ENCODE measurements around the gene CFAP99. TPM values are rescaled to one million over a fixed set of nuclear protein-coding genes. Genes with fewer than 3 reads are reported as not detected.
A peak's percentile ranks its signal among the peaks of the same experiment; 100 is the strongest.

CFAP99 gene
- total RNA-seq, 2 experiments from 2014 or later = not detected

GRCh38 chr4:2402941-2403340 is 15.8 kb upstream of the CFAP99 start:
- DNase-seq = no peak
- Mint-ChIP-seq H3K4me3 (no peak overlapping the region), H3K4me1 (ENCODE audit: low read depth) (peaks cover 19% of the 10 kb centered on the region), H3K27me3 (ENCODE audit: low read depth) (peaks cover 18% of the 10 kb centered on the region), H3K9me3 (ENCODE audit: insufficient read depth) (no peaks in the 10 kb centered on the region), H3K27ac (no peak overlapping the region), H3K36me3 (ENCODE audit: low read depth) (no peaks in the 10 kb centered on the region)
- ChIA-PET POLR2A (interaction anchor here (0.7 to 3.3 kb wide), 3 partner anchors 9 to 161 kb away, joined by 3 to 19 read pairs (median 4); partner anchors contain the start of genes CFAP99, HAUS3, POLN and ZFYVE28), CTCF (interaction anchor here (1.8 to 2.1 kb wide), 2 partner anchors 9 to 10 kb away, joined by 6 to 19 read pairs; no protein-coding TSS in a partner anchor)
- no peak for ATAC-seq

- ChIA-PET POLR2A (no interaction called here), CTCF (no interaction called here)
- Mint-ChIP-seq H3K9me3 (ENCODE audit: insufficient read depth) (no peaks in the 10 kb centered on the region), H3K4me1 (ENCODE audit: low read depth) (peaks cover 33% of the 10 kb centered on the region), H3K27ac (no peak overlapping the region), H3K4me3 (no peak overlapping the region), H3K27me3 (ENCODE audit: low read depth) (peaks cover 16% of the 10 kb centered on the region), H3K36me3 (ENCODE audit: low read depth) (no peaks in the 10 kb centered on the region)
- DNase-seq = no peak
- ATAC-seq = no peak
Measured at GRCh38 chr4:2406406-2406805, 12.3 kb upstream of the CFAP99 start.

GRCh38 chr4:2406920-2407319 is 11.8 kb upstream of the CFAP99 start:
- H3K36me3 Mint-ChIP-seq (ENCODE audit: low read depth) = no peaks in the 10 kb centered on the region
- ATAC-seq (no peak), DNase-seq (no peak)
- ChIA-PET POLR2A (no interaction called here), CTCF (no interaction called here)
- H3K9me3 Mint-ChIP-seq (ENCODE audit: insufficient read depth) = no peaks in the 10 kb centered on the region
- H3K27me3 Mint-ChIP-seq (ENCODE audit: low read depth) = peaks cover 12% of the 10 kb centered on the region
- peaks cover 34% of the 10 kb centered on the region for H3K4me1 Mint-ChIP-seq (ENCODE audit: low read depth)
- H3K27ac Mint-ChIP-seq = no peak overlapping the region
- H3K4me3 Mint-ChIP-seq = no peak overlapping the region

DNA sequence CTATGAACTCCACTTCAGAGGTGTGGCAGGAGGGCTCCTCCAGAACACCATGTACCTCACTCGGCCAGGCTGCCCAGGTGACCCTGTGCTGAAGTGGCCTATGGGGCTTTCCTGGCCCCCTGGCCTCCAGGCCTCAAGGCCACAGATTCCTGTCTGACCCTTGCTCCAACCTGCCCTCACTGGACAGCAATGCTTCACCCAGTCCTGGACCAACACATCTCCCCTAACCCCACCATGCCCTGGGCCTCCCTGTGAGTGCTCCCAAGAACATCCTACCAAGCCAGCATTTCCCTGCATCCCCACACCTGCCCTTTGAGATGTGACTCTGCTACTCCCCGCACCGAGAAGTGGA is 10.8 kb upstream of the CFAP99 start:
- CTCF ChIA-PET = no interaction called here
- H3K36me3 Mint-ChIP-seq (ENCODE audit: low read depth) = no peaks in the 10 kb centered on the region
- no peak overlapping the region for H3K4me3 Mint-ChIP-seq
- H3K9me3 Mint-ChIP-seq (ENCODE audit: insufficient read depth) = no peaks in the 10 kb centered on the region
- ATAC-seq = no peak
- peak overlapping the region; percentile 40 for H3K27ac Mint-ChIP-seq
- peaks cover 34% of the 10 kb centered on the region for H3K4me1 Mint-ChIP-seq (ENCODE audit: low read depth)
- DNase-seq = no peak
- POLR2A ChIA-PET = no interaction called here
- peaks cover 8% of the 10 kb centered on the region for H3K27me3 Mint-ChIP-seq (ENCODE audit: low read depth)

DNA sequence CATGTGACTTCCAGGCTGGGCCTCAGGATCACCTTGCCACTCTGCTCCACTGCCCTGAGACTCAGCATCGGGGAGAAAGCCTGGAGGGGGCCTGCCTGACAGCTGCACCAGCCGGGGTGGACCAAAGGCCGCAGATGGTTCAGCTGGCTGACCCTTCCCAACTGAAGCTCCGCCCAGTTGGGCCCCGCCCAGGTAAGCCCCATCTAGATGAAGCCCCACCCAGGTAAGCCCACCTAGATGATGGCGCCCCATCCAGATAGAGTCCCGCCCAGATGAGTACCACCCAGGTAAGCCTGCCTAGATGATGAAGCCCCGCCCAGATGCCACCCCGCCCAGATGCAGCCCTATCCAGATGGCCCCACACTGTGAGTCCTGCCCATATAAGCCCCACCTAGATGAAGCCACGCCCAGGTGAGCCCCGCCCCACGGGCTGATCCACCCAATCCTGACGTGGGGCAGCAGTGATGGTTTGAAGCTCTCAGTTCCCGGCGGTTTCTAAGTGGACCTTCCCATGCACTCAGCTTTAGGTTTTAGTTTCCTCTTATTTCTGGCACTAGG is 10.3 kb upstream of the CFAP99 start:
- ChIA-PET CTCF (no interaction called here), POLR2A (no interaction called here)
- peak overlapping the region; percentile 40 for H3K27ac Mint-ChIP-seq
- H3K4me1 Mint-ChIP-seq (ENCODE audit: low read depth) = peaks cover 38% of the 10 kb centered on the region
- peaks cover 7% of the 10 kb centered on the region for H3K27me3 Mint-ChIP-seq (ENCODE audit: low read depth)
- no peaks in the 10 kb centered on the region for H3K9me3 Mint-ChIP-seq (ENCODE audit: insufficient read depth)
- no peak for ATAC-seq
- no peaks in the 10 kb centered on the region for H3K36me3 Mint-ChIP-seq (ENCODE audit: low read depth)
- DNase-seq = no peak
- H3K4me3 Mint-ChIP-seq = no peak overlapping the region

DNA sequence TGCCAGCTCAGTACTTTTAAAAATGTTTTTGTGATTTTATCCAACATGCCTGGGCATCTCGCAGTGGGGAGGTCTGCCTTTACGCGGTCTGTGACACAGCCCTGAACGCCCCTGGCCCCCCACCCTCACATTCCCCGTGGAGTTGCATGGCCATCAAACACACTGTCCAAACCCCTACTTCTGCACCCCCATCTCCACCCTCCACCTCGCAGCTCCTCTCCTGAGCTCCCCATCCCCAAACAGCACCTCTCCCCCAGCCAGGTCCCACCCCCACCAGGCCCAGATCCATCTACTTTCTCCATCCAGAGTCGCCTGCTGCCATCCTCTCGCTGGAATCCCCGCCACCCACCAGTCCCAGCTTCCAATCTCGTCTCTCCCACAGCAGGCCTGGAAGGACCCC is 9.8 kb upstream of the CFAP99 start:
- Mint-ChIP-seq H3K9me3 (ENCODE audit: insufficient read depth) (no peaks in the 10 kb centered on the region), H3K27ac (no peak overlapping the region), H3K4me1 (ENCODE audit: low read depth) (peaks cover 42% of the 10 kb centered on the region), H3K4me3 (no peak overlapping the region), H3K27me3 (ENCODE audit: low read depth) (peaks cover 7% of the 10 kb centered on the region), H3K36me3 (ENCODE audit: low read depth) (no peaks in the 10 kb centered on the region)
- ChIA-PET POLR2A (no interaction called here), CTCF (no interaction called here)
- ATAC-seq (no peak), DNase-seq (no peak)

- peaks cover 8% of the 10 kb centered on the region for H3K27me3 Mint-ChIP-seq (ENCODE audit: low read depth)
- ChIA-PET POLR2A (no interaction called here), CTCF (no interaction called here)
- H3K9me3 Mint-ChIP-seq (ENCODE audit: insufficient read depth) = no peaks in the 10 kb centered on the region
- ATAC-seq (no peak), DNase-seq (no peak)
- H3K4me1 Mint-ChIP-seq (ENCODE audit: low read depth) = peaks cover 47% of the 10 kb centered on the region
- H3K4me3 Mint-ChIP-seq = no peak overlapping the region
- no peak overlapping the region for H3K27ac Mint-ChIP-seq
- no peaks in the 10 kb centered on the region for H3K36me3 Mint-ChIP-seq (ENCODE audit: low read depth)
Measured at GRCh38 chr4:2409381-2409783, 9.4 kb upstream of the CFAP99 start.

DNA sequence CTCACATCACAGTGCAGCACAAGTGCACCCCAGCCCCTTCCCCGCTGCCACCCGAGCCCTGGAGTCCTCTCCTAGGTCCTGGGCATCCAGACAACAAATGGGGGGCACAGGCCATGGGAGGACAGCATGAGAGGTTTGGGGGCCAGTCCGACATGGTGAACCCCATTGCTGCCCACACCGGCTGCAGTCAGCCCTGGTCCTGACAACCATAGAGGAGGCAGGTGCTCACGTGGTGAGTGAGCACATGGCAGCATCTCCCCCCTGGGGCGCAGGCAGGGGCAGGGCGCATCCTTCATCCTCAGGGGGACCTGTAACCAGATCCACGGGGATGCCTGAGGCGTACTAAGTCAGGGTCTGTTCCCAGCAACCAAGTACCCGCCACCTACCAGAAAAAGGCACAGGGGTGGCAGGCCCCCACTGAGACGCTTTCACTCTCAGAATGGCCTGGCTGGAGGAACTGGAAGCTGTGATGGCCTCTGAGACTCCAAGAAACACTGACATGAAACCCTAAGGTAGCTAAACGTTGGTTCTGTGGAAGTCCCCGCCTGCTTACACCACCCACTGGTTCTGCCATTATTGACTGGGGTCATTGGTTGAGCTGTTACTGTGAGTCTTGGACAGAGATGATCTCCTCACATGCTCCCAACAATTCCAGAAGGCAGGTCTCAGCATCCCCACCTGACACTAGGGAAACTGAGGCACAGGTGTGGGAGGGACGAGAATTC is 6.8 kb upstream of the CFAP99 start:
- ATAC-seq (no peak), DNase-seq (no peak)
- Mint-ChIP-seq H3K4me3 (peak overlapping the region; percentile 56), H3K36me3 (ENCODE audit: low read depth) (no peaks in the 10 kb centered on the region), H3K4me1 (ENCODE audit: low read depth) (peaks cover 67% of the 10 kb centered on the region), H3K27me3 (ENCODE audit: low read depth) (peaks cover 27% of the 10 kb centered on the region), H3K9me3 (ENCODE audit: insufficient read depth) (no peaks in the 10 kb centered on the region), H3K27ac (peak overlapping the region; percentile 97)
- ChIA-PET POLR2A (interaction anchor here (0.6 to 2.5 kb wide), 13 partner anchors 9 to 171 kb away, joined by 3 to 20 read pairs (median 4); partner anchors contain the start of genes MXD4 and RNF4), CTCF (interaction anchor here (0.9 to 2.6 kb wide), 19 partner anchors 9 to 192 kb away, joined by 3 to 19 read pairs (median 6); partner anchors contain the start of genes MXD4 and RNF4)

DNA sequence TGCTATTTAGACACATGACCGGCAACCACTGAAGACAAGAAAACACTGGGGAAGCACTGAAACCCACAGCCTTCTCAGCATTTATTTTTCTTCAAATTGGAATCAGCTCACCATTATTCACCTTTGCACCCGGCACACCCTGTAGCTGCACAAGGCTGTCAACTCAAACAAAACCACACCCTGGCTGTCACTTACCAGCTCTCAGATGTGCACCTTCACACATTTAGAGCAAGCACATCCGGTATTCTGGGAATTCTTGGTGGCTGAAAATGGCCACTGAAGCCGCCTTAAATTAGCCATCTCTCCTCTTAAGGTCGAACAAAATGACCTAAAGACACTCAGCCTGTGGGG is 6.2 kb upstream of the CFAP99 start:
- H3K27me3 Mint-ChIP-seq (ENCODE audit: low read depth) = peaks cover 28% of the 10 kb centered on the region
- ChIA-PET POLR2A (interaction anchor here (0.6 to 2.5 kb wide), 13 partner anchors 10 to 172 kb away, joined by 3 to 20 read pairs (median 4); partner anchors contain the start of genes MXD4 and RNF4), CTCF (interaction anchor here (0.9 to 2.6 kb wide), 19 partner anchors 8 to 193 kb away, joined by 3 to 19 read pairs (median 6); partner anchors contain the start of genes MXD4 and RNF4)
- H3K27ac Mint-ChIP-seq = peak overlapping the region; percentile 97
- H3K4me3 Mint-ChIP-seq = peak overlapping the region; percentile 56
- H3K9me3 Mint-ChIP-seq (ENCODE audit: insufficient read depth) = no peaks in the 10 kb centered on the region
- peak; percentile 89 for DNase-seq
- peak; percentile 52 for ATAC-seq
- H3K4me1 Mint-ChIP-seq (ENCODE audit: low read depth) = peaks cover 68% of the 10 kb centered on the region
- H3K36me3 Mint-ChIP-seq (ENCODE audit: low read depth) = no peaks in the 10 kb centered on the region

DNA sequence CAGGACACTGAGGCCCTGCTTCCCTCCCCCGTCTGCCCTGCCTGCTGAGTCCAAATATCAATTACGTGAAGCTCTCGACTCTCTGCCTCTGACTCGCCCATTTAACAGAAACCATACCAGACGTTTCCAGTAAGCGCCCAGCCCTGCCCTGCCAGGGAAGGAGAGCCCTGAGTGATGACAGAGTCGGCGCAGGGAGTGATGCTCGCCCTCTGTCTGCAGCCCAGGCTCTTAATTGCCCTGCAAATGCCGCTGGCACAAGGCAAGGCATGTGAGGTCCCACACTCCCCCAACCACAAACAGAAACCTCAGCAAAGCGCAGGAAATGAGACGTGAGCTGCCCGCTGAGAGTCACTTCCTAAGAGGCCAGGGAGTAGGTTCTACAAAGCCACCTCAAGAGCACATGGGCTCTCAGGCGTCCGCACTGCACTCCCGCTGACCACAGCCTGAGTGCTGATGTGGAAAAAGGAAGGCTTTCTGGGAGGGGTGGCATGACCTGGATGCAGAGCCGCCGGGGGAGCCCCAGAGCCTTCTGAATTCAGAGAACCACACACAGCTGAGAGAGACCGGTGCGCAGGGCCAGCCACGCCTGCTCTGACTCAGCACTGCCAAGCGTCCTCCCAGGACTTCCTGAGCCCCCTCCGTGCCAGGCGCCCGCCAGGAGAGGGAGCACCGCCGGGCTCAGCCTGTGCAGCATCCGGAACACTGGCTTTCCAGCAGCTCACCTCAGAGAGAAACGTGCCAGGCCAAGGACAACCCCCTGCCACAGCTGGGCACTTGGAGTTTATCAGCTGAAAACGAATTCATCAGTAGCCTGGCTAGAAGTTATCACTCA is 5.7 kb upstream of the CFAP99 start:
- Mint-ChIP-seq H3K27ac (peak overlapping the region; percentile 97), H3K36me3 (ENCODE audit: low read depth) (no peaks in the 10 kb centered on the region), H3K4me1 (ENCODE audit: low read depth) (peaks cover 71% of the 10 kb centered on the region), H3K27me3 (ENCODE audit: low read depth) (peaks cover 29% of the 10 kb centered on the region), H3K9me3 (ENCODE audit: insufficient read depth) (no peaks in the 10 kb centered on the region), H3K4me3 (peak overlapping the region; percentile 56)
- POLR2A ChIA-PET = interaction anchor here (0.6 to 2.5 kb wide), 13 partner anchors 9 to 422 kb away, joined by 3 to 20 read pairs (median 4); partner anchors contain the start of genes MXD4 and RNF4
- DNase-seq (peak; percentile 95), ATAC-seq (peak; percentile 87)
- CTCF ChIA-PET = interaction anchor here (0.8 to 2.6 kb wide), 19 partner anchors 11 to 193 kb away, joined by 3 to 19 read pairs (median 5); partner anchors contain the start of genes MXD4 and RNF4

DNA sequence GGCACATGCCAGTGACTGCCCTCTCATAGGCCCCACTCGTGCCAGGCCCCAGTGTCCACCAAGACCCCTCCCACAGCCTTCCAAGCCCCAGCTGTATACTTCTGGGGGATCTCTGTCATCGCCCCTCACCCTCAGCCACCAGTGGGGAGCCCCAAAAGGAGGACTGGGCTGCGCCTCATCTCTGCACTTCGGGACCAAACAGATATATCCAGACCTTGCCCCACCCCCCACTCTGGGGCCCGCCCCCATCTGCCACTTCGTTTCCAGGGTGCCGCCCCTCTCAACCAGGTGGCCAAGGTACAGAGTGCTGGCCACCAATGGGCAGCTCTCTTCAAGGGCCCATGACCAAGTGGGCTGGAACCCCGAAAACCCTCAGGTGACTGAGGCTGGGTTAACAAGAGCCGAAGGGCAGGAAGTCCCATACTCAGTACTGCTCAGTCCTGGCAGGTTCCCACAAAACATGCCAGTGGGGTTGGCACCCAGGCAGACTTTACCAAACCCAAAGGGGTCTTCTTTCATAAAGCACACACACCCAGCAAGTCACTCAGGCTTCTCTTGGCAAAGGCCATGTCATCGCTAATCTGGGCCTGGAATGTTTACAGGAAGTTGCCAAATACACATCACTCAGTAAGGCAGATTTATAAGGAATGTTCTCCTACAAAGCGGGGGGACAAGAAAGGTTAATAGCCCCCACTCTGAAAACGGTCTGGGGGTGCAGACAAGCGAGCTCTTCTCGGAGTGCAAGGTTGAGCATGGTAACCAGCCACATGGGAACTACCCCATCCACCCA is 4.7 kb upstream of the CFAP99 start:
- Mint-ChIP-seq H3K4me3 (peak overlapping the region; percentile 56), H3K4me1 (ENCODE audit: low read depth) (peaks cover 65% of the 10 kb centered on the region), H3K9me3 (ENCODE audit: insufficient read depth) (no peaks in the 10 kb centered on the region), H3K27ac (peak overlapping the region; percentile 97), H3K27me3 (ENCODE audit: low read depth) (peaks cover 29% of the 10 kb centered on the region), H3K36me3 (ENCODE audit: low read depth) (no peaks in the 10 kb centered on the region)
- ChIA-PET POLR2A (interaction anchor here (0.6 to 2.4 kb wide), 7 partner anchors 8 to 421 kb away, joined by 3 to 20 read pairs (median 6); partner anchors contain the start of genes MXD4 and RNF4), CTCF (interaction anchor here (1.8 to 2.4 kb wide), 6 partner anchors 20 to 194 kb away, joined by 4 to 11 read pairs (median 6); partner anchors contain the start of gene MXD4)
- peak; percentile 47 for DNase-seq
- no peak for ATAC-seq
